ENCODE measurements around the gene LMTK2.

The LMTK2 gene

GRCh38 chr7:98167653-98168052 lies 61.0 kb downstream of the LMTK2 start:
- Histone ChIP-seq H3K27me3 (replicated peaks; ENCODE audit: control insufficient read depth, insufficient read depth, low read length) (no peaks in the 10 kb centered on the region), H3K4me1 (ENCODE audit: control insufficient read depth, insufficient read depth, low read length) (no peaks in the 10 kb centered on the region), H3K9ac (ENCODE audit: low read length) (no peak overlapping the region), H3K9me3 (ENCODE audit: control insufficient read depth, low read length) (no peaks in the 10 kb centered on the region), H3K36me3 (ENCODE audit: control insufficient read depth, insufficient read depth, low read length, severe bottlenecking) (peaks cover 5% of the 10 kb centered on the region), H3K4me3 (ENCODE audit: low read length) (no peak overlapping the region)
- no peak for DNase-seq (ENCODE audit: low read depth)

- Histone ChIP-seq H3K9me3 (ENCODE audit: control insufficient read depth, low read length) (no peaks in the 10 kb centered on the region), H3K36me3 (ENCODE audit: control insufficient read depth, insufficient read depth, low read length, severe bottlenecking) (peaks cover 5% of the 10 kb centered on the region), H3K9ac (ENCODE audit: low read length) (no peak overlapping the region), H3K27me3 (replicated peaks; ENCODE audit: control insufficient read depth, insufficient read depth, low read length) (no peaks in the 10 kb centered on the region), H3K4me3 (ENCODE audit: low read length) (no peak overlapping the region), H3K4me1 (ENCODE audit: control insufficient read depth, insufficient read depth, low read length) (no peaks in the 10 kb centered on the region)
- peak; percentile 80 for DNase-seq (ENCODE audit: low read depth)
Observed at GRCh38 chr7:98168181-98168903, 61.7 kb downstream of the LMTK2 start.

- Histone ChIP-seq H3K4me3 (ENCODE audit: low read length) (no peak overlapping the region), H3K9ac (ENCODE audit: low read length) (no peak overlapping the region), H3K36me3 (ENCODE audit: control insufficient read depth, insufficient read depth, low read length, severe bottlenecking) (peaks cover 5% of the 10 kb centered on the region), H3K27me3 (replicated peaks; ENCODE audit: control insufficient read depth, insufficient read depth, low read length) (no peaks in the 10 kb centered on the region), H3K9me3 (ENCODE audit: control insufficient read depth, low read length) (no peaks in the 10 kb centered on the region), H3K4me1 (ENCODE audit: control insufficient read depth, insufficient read depth, low read length) (no peaks in the 10 kb centered on the region)
- DNase-seq (ENCODE audit: low read depth), result no peak
Observed at GRCh38 chr7:98168904-98169621, 62.4 kb downstream of the LMTK2 start.

- H3K4me3 ChIP-seq (ENCODE audit: low read length), result no peak overlapping the region
- H3K9ac ChIP-seq (ENCODE audit: low read length), result no peak overlapping the region
- no peaks in the 10 kb centered on the region for H3K27me3 ChIP-seq (replicated peaks; ENCODE audit: control insufficient read depth, insufficient read depth, low read length)
- H3K4me1 ChIP-seq (ENCODE audit: control insufficient read depth, insufficient read depth, low read length), result no peaks in the 10 kb centered on the region
- peaks cover 21% of the 10 kb centered on the region for H3K36me3 ChIP-seq (ENCODE audit: control insufficient read depth, insufficient read depth, low read length, severe bottlenecking)
- no peak for DNase-seq (ENCODE audit: low read depth)
- no peaks in the 10 kb centered on the region for H3K9me3 ChIP-seq (ENCODE audit: control insufficient read depth, low read length)
Observed at GRCh38 chr7:98170966-98171365, 64.3 kb downstream of the LMTK2 start.

- no peaks in the 10 kb centered on the region for H3K27me3 ChIP-seq (replicated peaks; ENCODE audit: control insufficient read depth, insufficient read depth, low read length)
- H3K36me3 ChIP-seq (ENCODE audit: control insufficient read depth, insufficient read depth, low read length, severe bottlenecking), result peaks cover 23% of the 10 kb centered on the region
- H3K9ac ChIP-seq (ENCODE audit: low read length), result no peak overlapping the region
- no peaks in the 10 kb centered on the region for H3K9me3 ChIP-seq (ENCODE audit: control insufficient read depth, low read length)
- no peak overlapping the region for H3K4me3 ChIP-seq (ENCODE audit: low read length)
- H3K4me1 ChIP-seq (ENCODE audit: control insufficient read depth, insufficient read depth, low read length), result no peaks in the 10 kb centered on the region
- no peak for DNase-seq (ENCODE audit: low read depth)
Observed at GRCh38 chr7:98171449-98171848, 64.8 kb downstream of the LMTK2 start.

- Histone ChIP-seq H3K4me1 (ENCODE audit: control insufficient read depth, insufficient read depth, low read length) (no peaks in the 10 kb centered on the region), H3K9me3 (ENCODE audit: control insufficient read depth, low read length) (no peaks in the 10 kb centered on the region), H3K9ac (ENCODE audit: low read length) (no peak overlapping the region), H3K4me3 (ENCODE audit: low read length) (no peak overlapping the region), H3K36me3 (ENCODE audit: control insufficient read depth, insufficient read depth, low read length, severe bottlenecking) (peaks cover 23% of the 10 kb centered on the region), H3K27me3 (replicated peaks; ENCODE audit: control insufficient read depth, insufficient read depth, low read length) (no peaks in the 10 kb centered on the region)
- DNase-seq (ENCODE audit: low read depth), result no peak
Observed at GRCh38 chr7:98174334-98175259, 67.9 kb downstream of the LMTK2 start.

- Histone ChIP-seq H3K9me3 (ENCODE audit: control insufficient read depth, low read length) (no peaks in the 10 kb centered on the region), H3K27me3 (replicated peaks; ENCODE audit: control insufficient read depth, insufficient read depth, low read length) (no peaks in the 10 kb centered on the region), H3K4me1 (ENCODE audit: control insufficient read depth, insufficient read depth, low read length) (no peaks in the 10 kb centered on the region), H3K4me3 (ENCODE audit: low read length) (no peak overlapping the region), H3K36me3 (ENCODE audit: control insufficient read depth, insufficient read depth, low read length, severe bottlenecking) (peaks cover 23% of the 10 kb centered on the region), H3K9ac (ENCODE audit: low read length) (no peak overlapping the region)
- DNase-seq (ENCODE audit: low read depth), result no peak
Observed at GRCh38 chr7:98175260-98175940, 68.7 kb downstream of the LMTK2 start.

GRCh38 chr7:98177553-98177952 lies 70.9 kb downstream of the LMTK2 start:
- Histone ChIP-seq H3K4me1 (ENCODE audit: control insufficient read depth, insufficient read depth, low read length) (no peaks in the 10 kb centered on the region), H3K9me3 (ENCODE audit: control insufficient read depth, low read length) (no peaks in the 10 kb centered on the region), H3K27me3 (replicated peaks; ENCODE audit: control insufficient read depth, insufficient read depth, low read length) (no peaks in the 10 kb centered on the region), H3K9ac (ENCODE audit: low read length) (no peak overlapping the region), H3K4me3 (ENCODE audit: low read length) (no peak overlapping the region), H3K36me3 (ENCODE audit: control insufficient read depth, insufficient read depth, low read length, severe bottlenecking) (peaks cover 18% of the 10 kb centered on the region)
- DNase-seq (ENCODE audit: low read depth), result no peak

- DNase-seq (ENCODE audit: low read depth), result no peak
- H3K4me3 ChIP-seq (ENCODE audit: low read length), result no peak overlapping the region
Observed at GRCh38 chr7:98178321-98178720, 71.7 kb downstream of the LMTK2 start.

GRCh38 chr7:98178762-98179490 lies 72.3 kb downstream of the LMTK2 start:
- H3K36me3 ChIP-seq (ENCODE audit: control insufficient read depth, insufficient read depth, low read length, severe bottlenecking), result peaks cover 18% of the 10 kb centered on the region
- H3K4me3 ChIP-seq (ENCODE audit: low read length), result no peak overlapping the region
- no peaks in the 10 kb centered on the region for H3K27me3 ChIP-seq (replicated peaks; ENCODE audit: control insufficient read depth, insufficient read depth, low read length)
- H3K4me1 ChIP-seq (ENCODE audit: control insufficient read depth, insufficient read depth, low read length), result no peaks in the 10 kb centered on the region
- H3K9ac ChIP-seq (ENCODE audit: low read length), result no peak overlapping the region
- H3K9me3 ChIP-seq (ENCODE audit: control insufficient read depth, low read length), result no peaks in the 10 kb centered on the region
- DNase-seq (ENCODE audit: low read depth), result no peak

More at GRCh38 chr7:98178321-98178720, 71.7 kb downstream of the LMTK2 start:
- H3K9ac ChIP-seq (ENCODE audit: low read length), result no peak overlapping the region
- H3K27me3 ChIP-seq (replicated peaks; ENCODE audit: control insufficient read depth, insufficient read depth, low read length), result no peaks in the 10 kb centered on the region
- H3K36me3 ChIP-seq (ENCODE audit: control insufficient read depth, insufficient read depth, low read length, severe bottlenecking), result peaks cover 18% of the 10 kb centered on the region
- H3K9me3 ChIP-seq (ENCODE audit: control insufficient read depth, low read length), result no peaks in the 10 kb centered on the region
- H3K4me1 ChIP-seq (ENCODE audit: control insufficient read depth, insufficient read depth, low read length), result no peaks in the 10 kb centered on the region
